HG03039 (cell line): Measurements from ENCODE around the gene ARRB1.
"Not testable (repeated sequence)": the region's sequence is repeated elsewhere in the genome, so short reads cannot be mapped to it uniquely, and the experiment has no call there.

Source experiments
- ATAC-seq: cut with Tn5 transposase; IDR thresholded peaks from one replicate; pipeline ENCODE4 v1.9.1; 2021; ENCODE audit warnings: mild to moderate bottlenecking, moderate library complexity; ENCODE audit not compliant: unreplicated experiment

ARRB1 gene

DNA sequence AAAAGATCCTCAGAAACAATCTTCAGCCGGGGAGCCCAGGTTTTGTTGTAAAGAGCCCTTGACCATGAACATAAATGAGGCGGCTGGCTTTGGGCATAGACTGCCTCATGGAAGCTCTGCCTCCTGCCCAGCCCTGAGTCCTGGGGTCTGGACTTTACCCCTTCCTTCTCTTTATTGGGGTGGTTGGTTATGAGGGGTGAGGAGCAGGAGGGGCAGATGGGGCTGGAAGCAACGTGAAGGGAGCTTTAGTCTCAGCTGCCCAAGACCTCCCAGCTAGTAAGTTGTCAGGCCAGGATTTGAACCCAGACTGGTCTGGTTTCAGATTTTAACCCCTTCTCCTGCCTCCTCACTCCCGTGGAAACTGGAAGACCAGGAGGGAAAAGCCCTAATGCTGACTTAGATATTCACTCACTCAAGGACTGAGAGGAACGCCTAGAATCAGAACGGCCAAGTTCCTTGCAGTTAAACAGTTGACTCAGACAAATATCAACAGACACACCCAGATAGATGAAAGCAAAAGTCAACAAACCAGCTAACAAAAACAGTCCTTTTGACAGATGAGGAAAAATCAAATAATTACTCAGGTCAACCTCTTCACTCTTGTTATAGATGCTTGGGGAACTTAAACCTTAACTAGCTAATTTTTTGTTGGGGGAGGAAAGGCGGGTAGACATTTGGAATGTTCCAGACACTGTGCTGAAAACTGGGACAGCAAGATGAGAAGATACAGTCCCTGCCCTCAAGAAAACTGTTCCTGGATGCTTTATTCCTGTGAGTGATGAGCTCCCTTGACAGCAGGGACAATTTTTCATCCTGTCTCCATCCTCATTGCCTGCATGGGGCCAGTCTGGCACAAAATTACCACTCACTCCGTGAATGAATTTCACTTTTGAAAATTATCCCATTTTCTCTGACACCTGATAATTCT lies 20.8 kb upstream of the ARRB1 start:
- ATAC-seq, result no peak

DNA sequence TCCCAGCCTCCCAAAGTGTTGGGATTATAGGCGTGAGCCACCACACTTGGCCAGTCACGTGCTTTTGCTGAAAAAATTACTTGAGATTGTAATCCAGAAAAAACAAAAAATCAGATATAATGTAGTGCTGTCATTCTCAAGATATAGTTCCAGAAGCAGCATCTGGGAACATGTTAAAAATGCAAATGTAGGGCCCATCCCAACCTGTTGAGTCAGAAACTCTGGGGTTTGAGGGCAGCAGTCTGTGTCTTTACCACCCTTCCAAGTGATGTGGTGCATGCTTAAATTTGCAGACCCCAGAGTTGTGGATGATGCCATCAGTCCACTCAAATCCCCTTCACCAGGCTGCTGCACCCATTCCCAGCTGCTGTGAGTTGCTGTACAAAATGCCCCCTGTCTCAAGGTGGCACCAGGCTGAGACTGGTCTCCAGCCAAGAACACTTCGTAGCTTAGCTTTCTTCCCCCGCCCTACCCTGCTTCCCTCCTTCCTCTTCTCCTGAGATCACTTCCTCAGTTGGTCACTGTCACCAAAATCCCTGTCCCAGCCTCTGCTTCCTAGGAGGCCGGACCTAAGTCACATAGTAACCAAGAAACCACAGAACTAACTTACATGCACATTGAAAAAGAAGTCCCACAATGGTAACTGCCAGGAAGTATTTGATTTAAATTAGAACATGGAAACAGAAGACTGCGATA lies 18.2 kb upstream of the ARRB1 start:
- ATAC-seq, result no peak

DNA sequence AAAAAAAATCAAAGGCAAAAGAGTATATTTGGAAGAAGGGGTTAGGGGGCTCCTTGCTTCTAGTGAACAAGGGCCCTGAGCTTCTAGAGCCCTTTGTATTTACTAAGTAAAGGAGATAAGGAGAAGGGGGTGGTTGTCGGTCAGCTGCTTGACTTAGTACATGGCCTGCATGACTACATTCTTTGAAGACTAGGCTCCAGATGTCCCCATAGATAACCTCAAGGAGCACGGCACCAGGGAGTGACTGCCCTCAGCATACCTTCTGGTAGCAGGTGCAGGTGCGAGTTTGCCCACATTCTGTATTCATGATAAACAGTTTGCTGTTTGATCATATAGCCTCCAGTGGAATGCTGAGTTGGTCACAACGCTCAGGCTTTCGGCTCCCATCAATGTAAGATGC lies 15.4 kb upstream of the ARRB1 start:
- ATAC-seq, result not testable (repeated sequence)

DNA sequence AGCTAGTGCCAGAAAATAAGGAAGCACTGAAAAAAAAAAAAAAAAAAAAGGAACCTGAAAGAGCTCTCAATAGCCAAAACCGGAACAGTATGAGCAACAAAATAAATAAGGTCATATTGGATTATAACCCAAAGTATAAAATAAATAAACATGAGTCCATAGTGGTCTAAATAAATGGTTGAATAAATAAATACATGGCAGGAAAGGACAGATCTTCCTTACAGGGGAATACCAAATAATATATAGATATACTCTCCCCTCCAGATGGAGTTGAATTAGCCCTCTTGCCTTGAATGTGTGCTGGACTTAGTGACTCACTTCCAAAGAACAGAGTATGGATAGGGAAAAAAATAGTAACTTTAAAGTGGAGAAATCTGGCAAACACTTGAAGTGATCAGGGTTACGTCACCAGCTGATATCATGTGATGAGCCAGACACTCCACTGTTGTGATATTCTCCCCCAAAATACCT lies 14.3 kb upstream of the ARRB1 start:
- ATAC-seq, result no peak

DNA sequence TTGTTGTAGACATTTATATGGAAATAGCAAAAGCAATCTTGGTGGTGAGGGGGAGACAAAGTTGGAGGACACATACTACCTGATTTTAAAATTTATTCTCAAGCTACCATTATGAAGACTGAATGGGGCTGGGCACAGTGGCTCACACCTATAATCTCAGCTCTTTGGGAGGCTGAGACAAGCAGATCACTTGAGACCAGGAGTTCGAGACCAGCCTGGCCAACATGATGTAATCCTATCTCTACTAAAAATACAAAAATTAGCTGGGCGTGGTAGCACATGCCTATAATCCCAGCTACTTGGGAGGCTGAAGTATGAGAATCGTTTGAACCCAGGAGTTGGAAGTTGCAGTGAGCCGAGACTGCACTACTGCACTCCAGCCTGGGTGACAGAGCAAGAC lies 10.8 kb upstream of the ARRB1 start:
- not testable (repeated sequence) for ATAC-seq

DNA sequence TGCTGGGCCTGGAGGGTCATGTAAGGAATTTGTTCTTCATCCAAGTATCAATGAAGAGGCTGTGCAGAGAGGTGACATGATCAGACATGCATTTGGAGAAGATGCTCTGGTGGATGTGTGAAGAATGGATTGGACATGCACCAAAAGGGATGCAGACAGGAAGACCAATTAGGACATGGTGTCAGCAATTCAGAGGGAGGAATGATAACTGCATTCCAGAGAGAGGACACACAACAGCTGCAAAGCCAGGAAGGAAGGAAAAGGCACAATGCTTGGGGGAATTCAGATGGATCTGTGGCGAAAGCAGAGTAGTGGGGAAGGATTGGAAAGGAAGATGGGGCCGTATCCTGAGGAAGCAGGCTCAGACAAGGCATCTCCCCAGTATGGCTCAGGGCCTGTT lies 5.2 kb upstream of the ARRB1 start:
- ATAC-seq, result no peak

DNA sequence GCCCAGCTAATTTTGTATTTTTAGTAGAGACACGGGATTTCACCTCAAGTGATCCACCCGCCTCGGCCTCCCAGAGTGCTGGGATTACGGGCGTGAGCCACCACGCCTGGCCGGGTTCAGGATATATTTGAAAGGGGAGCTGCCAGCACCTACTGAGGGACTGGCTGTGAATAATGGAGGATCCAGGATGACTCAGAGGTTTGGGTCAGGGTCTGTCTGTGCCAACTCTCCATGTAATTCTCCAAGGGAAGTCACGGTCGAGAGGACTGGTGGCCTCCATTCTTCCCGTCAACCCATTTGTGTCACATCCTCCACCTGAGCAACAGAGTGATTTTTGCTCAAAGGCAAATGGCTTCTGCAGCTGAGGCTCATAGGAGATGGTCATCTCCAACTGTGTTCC lies 3.6 kb upstream of the ARRB1 start:
- no peak for ATAC-seq

DNA sequence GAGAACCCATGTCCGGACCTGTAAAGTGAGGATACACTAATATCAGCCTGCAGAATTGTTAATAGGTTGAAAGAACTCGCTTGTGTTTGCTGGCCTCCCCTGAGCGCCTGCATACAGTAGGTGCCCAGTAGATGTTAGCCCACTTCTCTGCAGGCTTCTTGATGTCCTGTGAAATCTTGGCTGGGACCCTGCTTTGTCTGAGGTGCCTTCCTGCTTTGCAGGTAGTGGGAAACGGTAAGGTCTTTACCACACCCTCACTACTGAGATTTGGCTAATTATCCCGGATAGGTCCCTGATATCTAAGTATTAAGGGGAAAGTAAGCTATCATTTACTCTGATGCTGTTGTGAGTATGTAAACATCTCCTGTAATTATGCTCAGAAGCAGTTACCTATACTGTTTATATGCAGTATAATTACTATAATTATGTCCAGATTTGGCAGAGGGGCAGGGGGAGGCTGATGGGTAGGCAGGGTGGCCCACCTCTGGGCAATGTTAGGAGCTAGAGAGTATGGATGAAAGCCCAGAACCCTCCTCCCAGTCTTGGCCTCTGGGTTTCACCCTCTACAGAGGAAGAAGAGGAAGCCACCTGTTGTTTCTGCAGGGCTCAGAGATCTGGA lies 1.2 kb upstream of the ARRB1 start:
- no peak for ATAC-seq

DNA sequence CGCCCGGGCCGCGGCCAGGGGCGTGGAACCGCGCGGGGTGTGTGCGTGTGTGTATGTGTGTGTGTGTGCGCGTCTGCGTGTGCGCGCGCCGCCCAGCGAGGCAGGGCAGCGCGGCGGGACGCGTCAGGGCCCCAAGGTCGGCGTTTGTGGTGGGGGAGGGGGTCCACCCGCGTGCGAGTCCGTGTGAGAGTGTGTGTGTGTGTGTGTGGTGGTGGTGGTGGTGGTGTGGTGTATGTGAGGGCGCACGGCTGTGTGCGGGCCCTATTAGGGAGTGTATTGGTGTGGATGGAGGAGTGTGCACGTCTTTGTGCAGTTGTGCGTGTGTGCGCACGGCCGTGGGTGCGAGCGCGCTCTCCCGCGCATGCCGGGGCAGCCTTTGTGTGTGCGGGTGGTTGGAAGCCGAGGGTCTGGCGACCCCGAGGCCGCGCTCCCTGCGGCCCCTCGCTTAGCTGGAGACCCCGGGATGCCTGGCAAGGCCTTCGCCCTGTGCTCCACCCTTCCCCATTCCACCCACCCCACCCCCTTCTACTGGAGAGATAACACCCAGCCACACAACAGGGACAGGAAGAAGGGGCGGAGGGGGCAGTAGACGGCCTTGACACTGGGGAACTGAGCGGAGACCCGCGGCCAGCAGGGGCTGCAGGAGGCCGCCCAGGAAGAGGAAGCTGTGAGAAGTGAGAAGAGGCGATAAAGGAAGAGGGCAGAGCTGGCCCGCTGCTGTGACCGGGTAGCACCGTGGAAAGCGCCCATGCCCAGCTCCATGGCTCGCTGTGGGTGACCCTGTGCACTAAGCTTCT lies 528 bp upstream of the ARRB1 start:
- ATAC-seq, result no peak

DNA sequence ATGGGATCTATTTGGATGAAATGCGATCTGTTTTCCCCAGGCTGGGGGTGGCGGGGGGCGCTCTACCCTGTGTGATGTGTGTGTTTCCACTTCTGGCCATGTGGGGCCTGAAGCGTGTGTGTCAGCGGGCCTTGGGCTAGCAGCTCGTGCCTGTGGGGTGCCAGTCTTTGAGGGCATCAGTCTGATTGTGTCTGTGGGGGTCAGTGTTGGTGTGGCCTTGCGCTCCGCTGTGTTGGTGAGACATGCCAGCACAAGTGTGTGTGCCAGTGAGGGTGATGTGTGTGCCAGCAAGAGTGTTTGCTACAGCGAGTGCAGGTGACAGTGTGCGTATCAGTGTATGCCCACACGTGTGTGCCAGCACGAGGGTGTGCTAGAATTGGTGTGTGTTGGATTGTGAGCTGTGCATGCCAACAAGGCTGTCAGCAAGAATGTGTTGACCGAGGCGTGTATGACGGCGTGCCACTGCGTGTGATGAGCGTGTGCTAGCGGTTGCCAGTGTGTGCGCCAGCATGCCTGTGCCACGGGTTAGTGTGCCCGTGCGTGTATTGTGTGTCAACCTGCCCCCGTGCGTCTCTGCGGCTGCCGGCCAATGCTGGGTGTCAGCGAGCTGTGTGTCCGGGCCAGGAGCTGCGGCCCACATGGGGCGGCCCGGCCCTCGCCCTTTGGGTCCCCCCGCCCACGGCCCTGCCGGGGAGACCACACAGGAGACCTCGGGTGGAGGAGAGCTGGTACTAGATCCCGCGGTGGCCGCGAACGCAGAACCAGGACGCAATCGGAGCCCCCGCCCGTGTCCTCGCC lies 519 bp downstream of the ARRB1 start:
- ATAC-seq, result no peak

DNA sequence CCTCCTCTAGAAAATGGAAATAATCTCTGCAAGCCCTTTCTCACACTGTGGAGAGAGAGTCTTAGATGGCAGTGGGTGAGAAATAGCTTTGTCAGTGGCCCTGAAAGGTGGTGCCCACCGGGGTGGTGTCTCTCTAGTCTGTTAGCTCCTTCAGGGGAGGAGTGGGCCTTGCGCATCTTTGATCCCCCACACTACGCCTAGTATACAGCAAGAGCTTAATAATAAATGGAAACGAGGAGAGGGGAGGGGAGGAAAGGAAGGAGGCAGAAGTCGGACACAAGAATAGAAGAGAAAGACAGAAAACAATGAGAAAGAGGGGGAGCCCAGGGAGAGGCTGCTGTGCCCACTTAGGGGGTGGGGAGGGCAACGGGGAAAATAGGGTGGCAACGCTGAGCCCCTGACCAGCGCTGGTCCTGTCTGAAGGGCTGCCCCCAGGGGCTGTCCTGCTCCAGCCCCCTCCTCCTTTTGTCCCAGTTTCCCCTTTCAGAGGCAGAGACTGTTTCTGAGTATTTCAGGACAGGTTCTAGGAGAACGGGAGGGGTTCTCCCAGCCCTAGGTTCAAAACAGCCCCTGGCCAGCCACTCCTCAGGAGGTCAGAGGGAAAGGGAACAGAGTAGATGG lies 1.2 kb downstream of the ARRB1 start:
- no peak for ATAC-seq

DNA sequence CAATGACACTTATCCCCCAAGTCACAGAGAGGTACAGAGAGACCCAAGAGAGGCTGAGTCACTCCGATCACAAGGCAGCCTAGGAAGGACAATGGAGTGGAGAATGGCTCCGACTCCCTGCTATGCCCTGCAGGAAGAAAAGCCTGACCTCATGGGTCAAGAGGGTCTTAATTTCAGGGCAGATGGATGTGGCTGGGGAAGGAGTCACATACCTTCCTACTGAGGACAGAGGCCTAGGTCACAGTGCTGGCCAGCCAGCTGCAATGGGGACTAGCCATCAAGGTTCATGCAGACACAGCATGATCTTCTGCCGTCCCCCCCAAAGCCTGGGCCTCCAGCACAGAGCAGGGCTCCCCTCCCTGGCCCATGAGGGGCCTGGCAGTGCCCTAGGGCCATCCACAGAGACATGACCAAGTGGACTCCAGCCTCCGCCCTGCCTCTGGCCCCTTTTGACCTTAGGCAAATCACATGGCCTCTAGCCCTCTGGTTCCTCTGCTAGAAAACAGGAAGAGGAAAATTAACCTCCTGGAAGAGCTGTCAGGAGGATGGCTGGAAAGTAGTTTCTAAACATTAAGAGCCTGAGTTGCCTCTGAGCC lies 1.8 kb downstream of the ARRB1 start:
- ATAC-seq, result no peak

DNA sequence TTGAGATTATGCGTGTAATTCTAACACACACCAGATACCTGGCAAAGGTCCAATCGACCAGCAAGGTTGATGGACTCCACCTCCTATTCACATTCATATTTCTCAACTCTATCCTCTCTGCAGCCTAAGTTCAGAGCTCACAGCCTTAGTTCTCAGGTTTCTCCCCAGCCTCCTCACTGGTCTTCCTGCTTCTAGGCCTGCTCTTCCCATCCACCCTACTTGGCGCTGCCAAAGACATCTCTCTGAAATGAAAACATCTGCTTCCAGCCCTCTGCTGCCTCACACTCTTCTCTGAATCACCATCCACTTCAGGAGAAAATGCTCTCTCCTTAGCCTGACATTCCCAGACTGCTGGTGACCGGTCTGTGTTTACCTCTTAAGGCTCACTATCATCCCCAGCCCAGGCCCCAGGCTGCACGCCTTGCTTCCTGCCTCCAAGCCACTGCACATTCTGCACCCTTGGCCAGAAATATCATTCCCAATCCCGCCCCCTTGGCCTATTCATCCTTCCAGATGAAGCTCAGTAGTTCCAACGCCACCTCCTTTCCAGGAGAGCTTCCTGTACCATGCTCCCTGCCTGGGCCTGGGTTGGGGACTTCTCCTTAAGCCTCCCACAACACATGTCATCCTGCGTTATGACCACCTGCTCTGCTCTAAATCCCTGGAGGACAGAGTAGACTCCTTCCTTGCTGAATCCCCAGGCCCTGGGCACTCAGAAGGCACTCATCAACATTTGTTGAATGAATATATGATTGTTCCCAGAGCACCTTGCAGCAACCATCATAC lies 3.5 kb downstream of the ARRB1 start:
- no peak for ATAC-seq

DNA sequence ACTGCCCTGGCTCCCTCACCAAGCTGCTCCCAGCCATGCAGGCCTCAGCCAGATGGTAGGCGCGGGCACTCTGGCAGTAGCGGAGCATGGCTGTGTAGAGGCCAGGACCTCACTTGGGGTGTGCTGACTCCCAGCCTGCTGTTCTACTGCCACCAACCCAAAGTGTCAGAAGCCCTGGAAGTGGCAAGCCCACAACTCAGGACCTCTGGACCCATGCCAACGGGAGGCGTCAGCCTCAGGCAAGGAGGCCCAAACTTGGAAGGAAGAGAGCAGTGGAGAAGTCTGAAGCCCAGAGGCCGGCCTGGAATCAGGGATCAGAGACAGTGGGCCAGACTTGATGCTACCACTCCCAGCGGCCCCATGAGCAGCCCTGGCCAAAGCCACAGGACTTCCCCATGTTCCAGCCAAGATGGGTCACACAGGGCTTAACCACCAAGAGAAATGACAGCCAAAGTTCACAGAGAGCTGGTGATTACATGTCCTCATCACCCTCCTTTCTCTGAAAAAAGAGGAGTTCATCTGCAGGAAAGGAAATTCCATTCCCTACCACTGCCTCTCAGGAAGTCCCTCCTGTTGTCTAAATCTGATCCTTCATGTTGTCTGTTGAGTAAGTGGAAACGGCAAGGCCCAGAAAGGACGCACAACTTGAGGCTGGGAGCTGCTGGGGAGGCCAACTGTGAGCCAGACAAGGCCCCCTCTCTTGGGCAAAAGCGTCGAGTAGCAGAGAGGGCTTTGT lies 4.4 kb downstream of the ARRB1 start:
- ATAC-seq, result no peak

DNA sequence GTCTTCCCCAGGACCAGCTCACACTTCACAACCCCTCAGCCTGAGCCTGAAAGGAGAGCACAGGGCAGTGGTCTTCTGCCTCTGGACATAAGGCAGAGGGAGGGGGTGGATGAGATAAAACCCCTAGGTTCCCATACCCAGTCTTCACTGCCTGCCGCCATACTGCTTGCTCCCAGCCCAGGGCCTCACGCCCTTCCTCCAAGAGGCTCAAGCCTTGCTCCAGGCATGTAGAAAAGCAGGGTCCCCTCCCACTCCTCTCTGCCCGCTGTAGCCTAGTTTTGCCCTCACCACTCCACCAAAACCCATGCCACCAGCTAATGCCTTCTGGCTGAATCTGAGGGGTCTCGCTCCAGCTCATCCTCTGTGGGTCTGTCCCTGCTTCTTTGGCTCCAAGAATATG lies 5.2 kb downstream of the ARRB1 start:
- no peak for ATAC-seq

DNA sequence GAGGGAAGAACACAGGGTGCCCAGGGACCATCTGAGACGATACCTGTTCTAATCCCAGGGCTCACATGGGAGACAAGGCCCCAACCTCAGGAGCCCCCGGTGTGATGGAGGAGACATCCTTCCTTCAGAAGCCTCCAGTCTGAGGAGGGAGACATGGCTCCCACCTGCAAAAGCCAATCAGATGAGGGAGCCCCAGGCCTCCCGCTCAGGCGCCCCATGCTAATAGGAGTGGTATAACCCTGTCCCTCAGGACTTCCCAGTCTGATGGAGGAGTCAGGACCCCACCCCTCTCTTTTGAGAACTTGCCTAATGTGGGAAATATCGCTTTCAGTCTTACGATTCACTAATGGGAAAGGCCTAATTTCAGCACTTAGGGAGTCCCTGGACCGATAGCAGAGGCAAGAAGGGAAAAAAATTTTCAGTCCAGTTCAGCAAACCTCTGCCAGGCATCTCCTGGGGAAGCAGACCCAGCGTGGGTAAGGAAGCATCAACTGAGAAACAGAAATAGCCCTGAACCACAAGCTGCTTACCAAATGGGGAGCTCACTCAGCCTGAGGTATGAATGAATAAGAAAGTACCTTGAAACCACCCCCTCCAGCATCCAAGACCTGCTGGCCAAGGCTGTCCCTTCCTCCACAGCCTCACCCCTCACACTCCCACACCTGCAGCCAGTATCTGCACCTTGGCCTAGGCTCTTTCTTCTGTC lies 5.9 kb downstream of the ARRB1 start:
- no peak for ATAC-seq

DNA sequence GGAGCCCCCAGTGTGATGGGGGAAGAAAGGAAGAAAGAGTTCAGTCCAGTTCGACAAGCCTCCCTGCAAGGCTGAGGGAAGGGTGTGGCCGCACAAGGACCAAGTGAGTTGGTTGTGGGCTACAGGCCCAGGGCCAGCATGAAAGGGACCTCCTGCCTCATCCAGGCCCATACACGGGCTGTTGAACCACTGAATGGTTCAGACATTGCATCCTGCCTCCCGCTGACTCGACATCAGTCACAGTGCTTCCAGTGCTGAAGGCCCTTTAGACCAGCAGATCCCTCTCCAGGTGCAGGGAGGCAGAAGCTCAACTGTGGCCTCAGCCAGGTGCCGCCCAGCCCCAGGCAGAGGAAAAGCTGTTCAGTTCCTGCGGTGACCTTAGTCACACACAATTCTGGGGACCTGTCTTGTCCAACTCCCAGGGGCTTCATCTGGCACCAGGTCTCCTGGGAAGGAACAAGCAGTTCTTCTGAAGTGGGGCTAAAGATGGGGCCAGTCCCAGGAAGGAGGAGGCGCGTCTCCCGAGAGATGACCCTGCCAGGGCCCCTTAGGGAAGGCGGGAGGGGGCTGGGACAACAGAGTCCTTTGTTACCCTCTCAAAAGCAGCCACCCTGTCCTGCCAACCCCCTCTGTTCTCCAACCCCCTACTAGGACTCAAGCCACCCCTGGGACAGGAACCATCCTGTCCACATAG lies 6.6 kb downstream of the ARRB1 start:
- ATAC-seq, result no peak
